ENCODE data around the gene MOB1A. TPM values are rescaled to one million over a fixed set of nuclear protein-coding genes. Genes with fewer than 3 reads are reported as not detected.
"Not testable (repeated sequence)": the region's sequence is repeated elsewhere in the genome, so short reads cannot be mapped to it uniquely, and the experiment has no call there.

MOB1A gene
- total and polyA plus RNA-seq, 4 experiments from 2014 or later = 135 to 203 (median 139) TPM

DNA sequence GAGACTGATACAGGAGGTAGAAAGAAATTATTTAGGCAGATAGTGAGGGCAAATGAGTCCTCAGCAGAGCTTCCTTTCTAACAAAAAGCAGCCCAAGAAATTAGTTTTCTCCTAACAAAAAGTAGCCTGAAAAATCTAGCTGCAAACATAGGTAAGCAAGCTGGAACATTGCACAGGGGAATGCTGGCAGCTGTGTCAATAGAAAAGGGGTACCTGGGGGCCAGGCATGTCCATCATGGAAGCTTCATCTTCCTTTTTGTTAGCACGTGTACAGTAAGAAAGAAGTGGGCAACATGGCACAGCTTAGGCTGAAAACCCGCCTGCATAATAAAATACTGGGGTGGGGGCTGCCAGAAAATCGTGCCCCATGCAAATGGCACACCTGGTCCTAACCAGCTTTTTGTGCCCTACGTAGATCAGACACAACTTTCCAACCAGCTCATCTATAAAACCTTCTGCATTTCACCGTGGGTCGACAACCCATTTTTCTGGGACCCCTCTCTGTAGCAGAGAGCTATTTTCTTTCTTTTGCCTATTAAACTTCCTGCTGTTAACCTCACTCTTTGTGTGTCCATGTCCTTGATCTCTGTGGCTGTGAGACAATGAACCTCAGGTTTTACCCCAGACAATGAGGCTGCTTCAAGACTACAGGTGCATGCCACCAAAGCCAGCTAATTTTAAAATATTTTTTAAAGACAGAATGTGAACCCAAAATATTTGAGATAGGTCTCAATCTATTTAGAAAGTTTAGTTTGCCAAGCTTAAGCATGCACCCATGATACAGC lies 13.1 kb upstream of the MOB1A start:
- Histone ChIP-seq H3K4me3 (ENCODE audit: low read length in 2 of 2) (no peak overlapping the region), H3K9me3 (ENCODE audit: control insufficient read depth in 1 of 2, low read length in 2 of 2) (no peaks in the 10 kb centered on the region), H3K27ac (ENCODE audit: low read depth, low read length) (no peak overlapping the region), H3K4me1 (ENCODE audit: insufficient read depth, low read length) (no peaks in the 10 kb centered on the region), H3K27me3 (ENCODE audit: insufficient read depth, low read length) (no peaks in the 10 kb centered on the region), H3K36me3 (ENCODE audit: insufficient read depth, low read length) (no peaks in the 10 kb centered on the region)
- ChIA-PET POLR2A (ENCODE audit: partially characterized antibody) (interaction anchor here (0.9 to 1.6 kb wide), 2 partner anchors 14 kb away, joined by 3 to 4 read pairs; partner anchors contain the start of gene MOB1A), CTCF (ENCODE audit: partially characterized antibody) (interaction anchor here (0.7 to 1.4 kb wide), 5 partner anchors 10 to 14 kb away, joined by 3 to 12 read pairs (median 3); partner anchors contain the start of gene MOB1A)
- intact Hi-C loops (cut with micrococcal nuclease) = loop anchor here (10.0 kb wide), 1 partner anchor 203 kb away; no protein-coding TSS in a partner anchor
- H3K4me1 Mint-ChIP-seq = no peaks in the 10 kb centered on the region
- DNase-seq = no peak
- H3K4me3 Mint-ChIP-seq = no peak overlapping the region
- peaks cover 0 to 3% of the 10 kb centered on the region in 2 donors for H3K27me3 Mint-ChIP-seq
- no peaks in the 10 kb centered on the region for H3K36me3 Mint-ChIP-seq
- H3K9me3 Mint-ChIP-seq = no peaks in the 10 kb centered on the region
- H3K27ac Mint-ChIP-seq = no peak overlapping the region

DNA sequence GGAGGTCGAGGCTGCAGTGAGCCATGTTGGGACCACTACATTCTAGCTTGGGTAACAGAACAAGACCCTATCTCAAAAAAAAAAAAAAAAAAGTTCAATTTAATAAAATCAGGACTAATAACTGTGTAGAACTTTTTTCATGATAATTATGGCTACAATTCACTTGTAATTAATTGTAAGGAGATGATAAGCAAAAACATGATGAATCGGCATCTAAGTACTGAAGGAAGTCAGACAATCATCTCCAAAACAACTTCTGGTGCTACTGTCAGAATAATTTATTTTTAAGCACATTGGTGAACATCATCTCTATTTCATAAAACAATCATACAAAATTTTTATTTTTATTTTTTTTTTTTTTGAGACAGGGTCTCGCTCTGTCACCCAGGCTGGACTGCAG lies 10.0 kb upstream of the MOB1A start:
- ChIA-PET CTCF (ENCODE audit: partially characterized antibody) (interaction anchor here (3.5 kb wide), 1 partner anchor 9 kb away, joined by 11 read pairs; the partner anchor contains the start of gene MOB1A), POLR2A (ENCODE audit: partially characterized antibody) (no interaction called here)
- intact Hi-C loops (cut with micrococcal nuclease) = no loop called here
- H3K4me3 ChIP-seq (ENCODE audit: low read length in 2 of 2) = no peak overlapping the region
- no peaks in the 10 kb centered on the region for H3K9me3 ChIP-seq (ENCODE audit: control insufficient read depth in 1 of 2, low read length in 2 of 2)
- no peak overlapping the region for H3K27ac ChIP-seq (ENCODE audit: low read depth, low read length)
- no peaks in the 10 kb centered on the region for H3K36me3 ChIP-seq (ENCODE audit: insufficient read depth, low read length)
- H3K27me3 ChIP-seq (ENCODE audit: insufficient read depth, low read length) = no peaks in the 10 kb centered on the region
- Mint-ChIP-seq H3K36me3 (no peaks in the 10 kb centered on the region), H3K4me3 (no peak overlapping the region), H3K4me1 (peaks cover 2 to 11% (median 4%) of the 10 kb centered on the region in 4 donors), H3K9me3 (peaks cover 0 to 3% (median 0%) of the 10 kb centered on the region in 8 donors), H3K27me3 (peaks cover 0 to 3% of the 10 kb centered on the region in 2 donors), H3K27ac (no peak overlapping the region)
- H3K4me1 ChIP-seq (ENCODE audit: insufficient read depth, low read length) = no peaks in the 10 kb centered on the region
- DNase-seq = no peak

DNA sequence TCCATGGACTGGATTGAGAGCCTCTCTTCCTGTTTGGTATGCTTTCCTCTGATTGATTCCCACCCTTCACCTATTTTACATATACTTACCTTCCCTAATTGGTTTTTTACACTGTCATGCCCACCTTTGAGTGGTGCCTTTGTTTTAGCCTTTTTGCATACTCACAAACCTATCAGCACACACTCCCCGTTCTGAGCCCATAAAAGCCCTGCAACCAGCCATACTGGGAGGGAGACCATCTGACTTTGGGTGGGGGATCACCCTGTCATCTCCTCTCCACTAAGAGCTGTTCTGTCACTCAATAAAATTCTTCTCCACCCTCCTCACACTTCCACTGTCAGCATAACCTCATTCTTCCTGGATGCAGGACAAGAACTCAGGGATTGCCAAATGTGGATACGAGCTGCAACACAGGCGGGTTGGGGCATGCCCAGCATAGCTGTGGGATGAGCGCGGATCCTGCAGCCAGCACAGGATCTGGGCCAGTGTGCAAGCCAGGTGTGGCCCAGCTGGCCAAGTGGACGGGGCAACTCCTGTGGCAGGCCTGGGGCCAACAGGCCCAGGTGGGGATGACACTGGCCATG lies 9.4 kb upstream of the MOB1A start:
- DNase-seq = no peak
- H3K27me3 Mint-ChIP-seq = peaks cover 0 to 3% of the 10 kb centered on the region in 2 donors
- no peak overlapping the region for H3K4me3 Mint-ChIP-seq
- H3K27ac Mint-ChIP-seq = peak overlapping the region in 2 of 7 donors; percentile 27 to 46
- Histone ChIP-seq H3K9me3 (ENCODE audit: control insufficient read depth in 1 of 2, low read length in 2 of 2) (no peaks in the 10 kb centered on the region), H3K36me3 (ENCODE audit: insufficient read depth, low read length) (no peaks in the 10 kb centered on the region), H3K27ac (ENCODE audit: low read depth, low read length) (no peak overlapping the region), H3K27me3 (ENCODE audit: insufficient read depth, low read length) (no peaks in the 10 kb centered on the region), H3K4me1 (ENCODE audit: insufficient read depth, low read length) (no peaks in the 10 kb centered on the region), H3K4me3 (ENCODE audit: low read length in 2 of 2) (no peak overlapping the region)
- ChIA-PET POLR2A (ENCODE audit: partially characterized antibody) (no interaction called here), CTCF (ENCODE audit: partially characterized antibody) (interaction anchor here (3.5 kb wide), 1 partner anchor 9 kb away, joined by 11 read pairs; the partner anchor contains the start of gene MOB1A)
- peaks cover 2 to 11% (median 4%) of the 10 kb centered on the region in 4 donors for H3K4me1 Mint-ChIP-seq
- intact Hi-C loops (cut with micrococcal nuclease) = no loop called here
- H3K36me3 Mint-ChIP-seq = no peaks in the 10 kb centered on the region
- peaks cover 0 to 3% (median 0%) of the 10 kb centered on the region in 8 donors for H3K9me3 Mint-ChIP-seq

DNA sequence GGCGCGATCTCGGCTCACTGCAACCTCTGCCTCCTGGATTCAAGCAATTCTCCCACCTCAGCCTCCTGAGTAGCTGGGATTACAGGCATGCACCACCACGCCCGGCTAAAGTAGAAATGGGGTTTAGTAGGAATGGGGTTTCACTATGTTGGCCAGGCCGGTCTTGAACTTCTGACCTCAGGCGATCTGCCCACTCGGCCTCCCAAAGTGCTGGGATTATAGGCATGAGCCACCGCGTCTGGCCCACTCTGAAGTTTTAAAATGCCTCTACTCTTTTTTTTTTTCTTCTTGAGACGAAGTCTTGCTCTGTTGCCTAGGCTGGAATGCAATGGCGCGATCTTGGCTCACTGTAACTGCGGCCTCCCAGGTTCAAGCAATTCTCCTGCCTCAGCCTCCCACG lies 8.0 kb upstream of the MOB1A start:
- POLR2A ChIA-PET (ENCODE audit: partially characterized antibody) = not testable (repeated sequence)

DNA sequence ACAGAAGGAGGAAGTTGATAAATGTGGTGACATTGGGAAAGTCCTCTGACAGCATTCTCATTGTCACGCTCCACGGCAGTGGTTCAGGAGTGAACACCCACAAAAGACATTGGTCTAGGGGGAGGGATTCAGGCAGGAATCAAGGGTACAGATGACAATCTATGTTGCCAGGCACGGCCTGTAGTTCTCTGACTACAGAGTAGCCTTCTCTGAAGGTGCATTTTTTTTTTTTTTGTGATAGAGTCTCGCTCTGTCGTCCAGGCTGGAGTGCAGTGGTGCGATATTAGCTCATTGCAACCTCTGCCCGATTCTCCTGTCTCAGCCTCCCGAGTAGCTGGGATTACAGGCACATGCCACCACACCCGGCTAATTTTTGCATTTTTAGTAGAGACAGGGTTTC lies 7.4 kb upstream of the MOB1A start:
- peaks cover 0 to 1% of the 10 kb centered on the region in 2 donors for H3K27me3 Mint-ChIP-seq
- peaks cover 2 to 11% (median 4%) of the 10 kb centered on the region in 4 donors for H3K4me1 Mint-ChIP-seq
- Histone ChIP-seq H3K4me3 (ENCODE audit: low read length in 2 of 2) (no peak overlapping the region), H3K4me1 (ENCODE audit: insufficient read depth, low read length) (no peaks in the 10 kb centered on the region), H3K27ac (ENCODE audit: low read depth, low read length) (no peak overlapping the region), H3K36me3 (ENCODE audit: insufficient read depth, low read length) (no peaks in the 10 kb centered on the region), H3K9me3 (ENCODE audit: control insufficient read depth in 1 of 2, low read length in 2 of 2) (no peaks in the 10 kb centered on the region), H3K27me3 (ENCODE audit: insufficient read depth, low read length) (no peaks in the 10 kb centered on the region)
- peak overlapping the region in 3 of 8 donors; percentile 53 to 69 (median 59) for H3K4me3 Mint-ChIP-seq
- H3K36me3 Mint-ChIP-seq = no peaks in the 10 kb centered on the region
- ChIA-PET POLR2A (ENCODE audit: partially characterized antibody) (no interaction called here), CTCF (ENCODE audit: partially characterized antibody) (interaction anchor here (0.7 kb wide), 1 partner anchor 208 kb away, joined by 4 read pairs; no protein-coding TSS in a partner anchor)
- peaks cover 0 to 3% (median 0%) of the 10 kb centered on the region in 8 donors for H3K9me3 Mint-ChIP-seq
- H3K27ac Mint-ChIP-seq = peak overlapping the region in 3 of 7 donors; percentile 37 to 47 (median 44)
- intact Hi-C loops (cut with micrococcal nuclease) = no loop called here
- peak; percentile 38 to 71 (median 51) for DNase-seq

More for the DNA sequence above, 8.0 kb upstream of the MOB1A start:
- H3K4me3 Mint-ChIP-seq; H3K27ac ChIP-seq (ENCODE audit: low read depth, low read length); H3K36me3 ChIP-seq (ENCODE audit: insufficient read depth, low read length); H3K4me3 ChIP-seq (ENCODE audit: low read length in 2 of 2); H3K4me1 ChIP-seq (ENCODE audit: insufficient read depth, low read length); H3K27me3 Mint-ChIP-seq; DNase-seq; H3K36me3 Mint-ChIP-seq; H3K27ac Mint-ChIP-seq; intact Hi-C loops (cut with micrococcal nuclease); H3K27me3 ChIP-seq (ENCODE audit: insufficient read depth, low read length); H3K9me3 Mint-ChIP-seq; H3K9me3 ChIP-seq (ENCODE audit: control insufficient read depth in 1 of 2, low read length in 2 of 2): not testable (repeated sequence)
- H3K4me1 Mint-ChIP-seq = peaks cover 2 to 11% (median 4%) of the 10 kb centered on the region in 4 donors
- CTCF ChIA-PET (ENCODE audit: partially characterized antibody) = interaction anchor here (3.5 kb wide), 1 partner anchor 7 kb away, joined by 11 read pairs; the partner anchor contains the start of gene MOB1A

DNA sequence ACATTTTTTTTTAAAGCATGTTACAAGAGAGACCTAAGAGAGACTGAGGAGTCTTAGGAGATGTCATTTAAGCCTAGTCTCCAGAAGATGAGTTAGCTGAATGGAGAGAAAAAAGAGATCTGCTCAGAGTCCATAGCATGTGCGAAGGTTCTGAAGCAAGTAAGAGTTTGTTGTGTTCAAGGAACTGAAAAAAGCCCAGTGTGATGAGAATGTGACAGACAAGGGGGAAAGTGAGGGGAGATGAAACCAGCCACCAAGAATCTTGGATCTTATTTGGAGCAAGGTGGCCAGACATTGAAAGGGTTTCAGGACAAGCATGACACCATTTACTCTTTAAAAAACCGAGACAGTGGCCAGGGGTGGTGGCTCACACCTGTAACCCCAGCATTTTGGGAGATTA lies 5.2 kb upstream of the MOB1A start:
- H3K4me1 ChIP-seq (ENCODE audit: insufficient read depth, low read length) = peaks cover 6% of the 10 kb centered on the region
- no peaks in the 10 kb centered on the region for H3K27me3 Mint-ChIP-seq
- POLR2A ChIA-PET (ENCODE audit: partially characterized antibody) = no interaction called here
- no peaks in the 10 kb centered on the region for H3K9me3 ChIP-seq (ENCODE audit: control insufficient read depth in 1 of 2, low read length in 2 of 2)
- CTCF ChIA-PET (ENCODE audit: partially characterized antibody) = interaction anchor here (1.0 kb wide), 1 partner anchor 16 kb away, joined by 3 read pairs; no protein-coding TSS in a partner anchor
- H3K36me3 ChIP-seq (ENCODE audit: insufficient read depth, low read length) = no peaks in the 10 kb centered on the region
- intact Hi-C loops (cut with micrococcal nuclease) = no loop called here
- no peaks in the 10 kb centered on the region for H3K36me3 Mint-ChIP-seq
- DNase-seq = no peak
- H3K27me3 ChIP-seq (ENCODE audit: insufficient read depth, low read length) = no peaks in the 10 kb centered on the region
- no peak overlapping the region for H3K27ac ChIP-seq (ENCODE audit: low read depth, low read length)
- no peak overlapping the region for H3K27ac Mint-ChIP-seq
- no peak overlapping the region for H3K4me3 ChIP-seq (ENCODE audit: low read length in 2 of 2)
- peaks cover 3 to 20% (median 8%) of the 10 kb centered on the region in 4 donors for H3K4me1 Mint-ChIP-seq
- peaks cover 0 to 3% (median 0%) of the 10 kb centered on the region in 8 donors for H3K9me3 Mint-ChIP-seq
- H3K4me3 Mint-ChIP-seq = no peak overlapping the region

DNA sequence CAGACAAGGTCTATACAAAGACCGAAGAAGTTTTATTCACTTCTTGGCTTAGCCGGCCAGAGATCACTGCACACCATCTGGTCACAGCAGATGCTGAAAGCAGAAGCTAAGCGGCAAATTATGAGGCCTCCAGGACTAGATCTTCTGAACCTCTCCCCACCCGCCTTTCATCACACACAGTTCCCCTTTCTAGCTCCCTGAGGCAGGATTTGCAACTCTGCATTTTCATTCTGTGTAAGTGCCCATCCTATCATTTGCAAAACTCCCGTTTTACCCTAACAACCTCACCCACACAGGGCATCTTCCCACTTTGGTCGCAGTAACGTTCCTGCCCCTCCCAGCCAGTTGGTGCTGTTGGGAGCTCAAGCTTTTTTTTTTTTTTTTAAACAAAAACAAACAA lies 3.1 kb upstream of the MOB1A start:
- Histone ChIP-seq H3K36me3 (ENCODE audit: insufficient read depth, low read length) (no peaks in the 10 kb centered on the region), H3K27me3 (ENCODE audit: insufficient read depth, low read length) (no peaks in the 10 kb centered on the region), H3K9me3 (ENCODE audit: control insufficient read depth in 1 of 2, low read length in 2 of 2) (no peaks in the 10 kb centered on the region), H3K4me3 (ENCODE audit: low read length in 2 of 2) (no peak overlapping the region), H3K27ac (ENCODE audit: low read depth, low read length) (no peak overlapping the region), H3K4me1 (ENCODE audit: insufficient read depth, low read length) (peaks cover 18% of the 10 kb centered on the region)
- Mint-ChIP-seq H3K27ac (peak overlapping the region in 2 of 7 donors; percentile 31 to 72), H3K27me3 (no peaks in the 10 kb centered on the region), H3K36me3 (peaks cover 0 to 7% of the 10 kb centered on the region in 2 donors), H3K4me1 (peaks cover 8 to 29% (median 19%) of the 10 kb centered on the region in 4 donors), H3K4me3 (no peak overlapping the region), H3K9me3 (peaks cover 0 to 3% (median 0%) of the 10 kb centered on the region in 8 donors)
- no peak for DNase-seq
- intact Hi-C loops (cut with micrococcal nuclease) = no loop called here
- ChIA-PET CTCF (ENCODE audit: partially characterized antibody) (interaction anchor here (0.6 to 1.9 kb wide), 7 partner anchors 10 to 407 kb away, joined by 3 to 6 read pairs (median 3); partner anchors contain the start of gene MTHFD2), POLR2A (ENCODE audit: partially characterized antibody) (interaction anchor here (0.6 kb wide), 1 partner anchor 236 kb away, joined by 3 read pairs; no protein-coding TSS in a partner anchor)

All from CD4-positive, alpha-beta memory T cell (primary cell).